Fibroblast of lung (primary cell): ENCODE results near the gene AFAP1L2. TPM values are rescaled to one million over a fixed set of nuclear protein-coding genes. Genes with fewer than 3 reads are reported as not detected.

Experiments used
- DNase-seq, 2 donors: peaks; one replicate each; pipeline versions ENCODE4 v3.0.0 to v3.0.0-alpha.2; 2010; ENCODE audit warnings: low read depth in 2 of 2
- H2AFZ ChIP-seq: 2 replicates; pipeline ENCODE4 v1.5.1; 2012; ENCODE audit warnings: low read length, control low read depth, inconsistent platforms
- H3K27ac ChIP-seq: 2 replicates; pipeline ENCODE4 v1.5.1; 2011; ENCODE audit warnings: low read length, control low read depth; ENCODE audit not compliant: insufficient read depth
- H3K27me3 ChIP-seq: 2 replicates; pipeline ENCODE4 v1.5.1; 2011; ENCODE audit warnings: mild to moderate bottlenecking, low read length; ENCODE audit not compliant: control insufficient read depth, insufficient read depth
- H3K36me3 ChIP-seq: 2 replicates; pipeline ENCODE4 v1.5.1; 2011; ENCODE audit warnings: low read length; ENCODE audit not compliant: control insufficient read depth, insufficient read depth
- H3K4me1 ChIP-seq: 2 replicates; pipeline ENCODE4 v1.5.1; 2011; ENCODE audit warnings: low read length; ENCODE audit not compliant: control insufficient read depth, insufficient read depth; ENCODE audit errors: extremely low read depth
- H3K4me2 ChIP-seq: 2 replicates; pipeline ENCODE4 v1.5.1; 2011; ENCODE audit warnings: low read length, control low read depth; ENCODE audit not compliant: insufficient read depth; ENCODE audit errors: extremely low read depth
- H3K4me3 ChIP-seq, 4 experiments: fragments of 200-600 bp in 1 of 4; sonication (generic) in 1 of 4; replicated peaks in 1 of 4; 2 replicates each; pipeline ENCODE4 v1.5.1; 2011 to 2016; ENCODE audit warnings: low read length in 4 of 4, low read depth in 3 of 4, mild to moderate bottlenecking in 3 of 4, control low read depth in 2 of 4, inconsistent platforms in 1 of 4, mixed read lengths in 1 of 4; ENCODE audit not compliant: insufficient read depth in 1 of 4; ENCODE audit errors: control extremely low read depth in 1 of 4
- H3K79me2 ChIP-seq: 2 replicates; pipeline ENCODE4 v1.5.1; 2012; ENCODE audit warnings: mild to moderate bottlenecking, low read length, inconsistent platforms; ENCODE audit not compliant: control insufficient read depth, insufficient read depth
- H3K9ac ChIP-seq: 2 replicates; pipeline ENCODE4 v1.5.1; 2011; ENCODE audit warnings: mild to moderate bottlenecking, low read length, control low read depth; ENCODE audit not compliant: insufficient read depth
- H3K9me3 ChIP-seq: 2 replicates; pipeline ENCODE4 v1.5.1; 2012; ENCODE audit warnings: low read depth, low read length; ENCODE audit not compliant: control insufficient read depth, insufficient read depth
- H4K20me1 ChIP-seq: 2 replicates; pipeline ENCODE4 v1.5.1; 2011; ENCODE audit warnings: low read length; ENCODE audit not compliant: control insufficient read depth, insufficient read depth; ENCODE audit errors: extremely low read depth
- CTCF ChIP-seq, 2 donors: IDR thresholded peaks in 1 of 2; conservative IDR thresholded peaks in 1 of 2; 1 replicate in 1 of 2; 2 replicates in 1 of 2; pipeline ENCODE4 v1.5.1; 2011 to 2012; ENCODE audit warnings: low read length in 2 of 2, control low read depth in 1 of 2, inconsistent platforms in 1 of 2, low read depth in 1 of 2, mild to moderate bottlenecking in 1 of 2
- EZH2 ChIP-seq: IDR thresholded peaks from 2 replicates; pipeline ENCODE4 v1.5.1; 2012; ENCODE audit warnings: low read length, control low read depth, mild to moderate bottlenecking; ENCODE audit errors: missing control alignments
- polyA plus RNA-seq, 2 donors: library from polyadenylated mRNA; depleted of rRNA in 1 of 2; stranded (reverse) in 1 of 2; unstranded in 1 of 2; fragments of >200 nt; gene quantifications; 2 replicates each; pipeline ENCODE4 v1.2.1, GENCODE V29; 2011 to 2012; ENCODE audit warnings: missing spikeins in 1 of 2
- total RNA-seq: library from RNA; depleted of rRNA; stranded (reverse); fragments of >200 nt; gene quantifications from 2 replicates; pipeline ENCODE4 v1.2.1, GENCODE V29; 2014

AFAP1L2 gene
- total and polyA plus RNA-seq, 2 donors (not counting 1 experiment from before 2014, with no cell fraction given) = 0.17 to 9.6 TPM

- Histone ChIP-seq H3K9me3 (no peaks in the 10 kb centered on the region), H3K9ac (no peak overlapping the region), H3K27ac (no peak overlapping the region), H2AFZ (no peak overlapping the region), H3K4me2 (no peak overlapping the region), H4K20me1 (no peaks in the 10 kb centered on the region), H3K27me3 (peaks cover 2% of the 10 kb centered on the region), H3K4me3 (no peak overlapping the region), H3K4me1 (peaks cover 12% of the 10 kb centered on the region), H3K79me2 (no peaks in the 10 kb centered on the region), H3K36me3 (no peaks in the 10 kb centered on the region)
- no peak for DNase-seq
- TF ChIP-seq CTCF (conservative IDR thresholded peaks at IDR 0.05 in 1 of 2, IDR thresholded peaks at IDR 0.05 in 1 of 2; ENCODE audit: low read depth in 1 of 2, low read length in 2 of 2) = no peak
- TF ChIP-seq EZH2 = no peak
These were observed 44.4 kb downstream of the AFAP1L2 start for GRCh38 chr10:114359953-114360345.

- Histone ChIP-seq H3K27ac (no peak overlapping the region), H3K4me2 (no peak overlapping the region), H3K4me3 (no peak overlapping the region), H3K36me3 (no peaks in the 10 kb centered on the region), H3K79me2 (no peaks in the 10 kb centered on the region), H2AFZ (no peak overlapping the region), H3K4me1 (peaks cover 12% of the 10 kb centered on the region), H4K20me1 (no peaks in the 10 kb centered on the region), H3K27me3 (peaks cover 2% of the 10 kb centered on the region), H3K9ac (no peak overlapping the region), H3K9me3 (no peaks in the 10 kb centered on the region)
- TF ChIP-seq CTCF (conservative IDR thresholded peaks at IDR 0.05 in 1 of 2, IDR thresholded peaks at IDR 0.05 in 1 of 2; ENCODE audit: low read depth in 1 of 2, low read length in 2 of 2) (no peak), EZH2 (no peak)
- peak in 1 of 2 donors; percentile 61 for DNase-seq
These were observed 45.0 kb downstream of the AFAP1L2 start for GRCh38 chr10:114359041-114359952.

- no peaks in the 10 kb centered on the region for H4K20me1 ChIP-seq
- H2AFZ ChIP-seq = no peak overlapping the region
- peak in 1 of 2 donors; percentile 20 for DNase-seq
- H3K79me2 ChIP-seq = no peaks in the 10 kb centered on the region
- no peak overlapping the region for H3K9ac ChIP-seq
- peak overlapping the region; percentile 37 for H3K4me2 ChIP-seq
- no peak overlapping the region for H3K4me3 ChIP-seq
- peaks cover 3% of the 10 kb centered on the region for H3K27me3 ChIP-seq
- H3K27ac ChIP-seq = no peak overlapping the region
- H3K4me1 ChIP-seq = peaks cover 14% of the 10 kb centered on the region
- no peaks in the 10 kb centered on the region for H3K9me3 ChIP-seq
- TF ChIP-seq EZH2 = no peak
- TF ChIP-seq CTCF (conservative IDR thresholded peaks at IDR 0.05 in 1 of 2, IDR thresholded peaks at IDR 0.05 in 1 of 2; ENCODE audit: low read depth in 1 of 2, low read length in 2 of 2) = no peak
- H3K36me3 ChIP-seq = no peaks in the 10 kb centered on the region
These were observed 46.7 kb downstream of the AFAP1L2 start for GRCh38 chr10:114357515-114357996.
